HG03097 (cell line): ENCODE measurements around the gene AURKA.
"Not testable (repeated sequence)": the region's sequence is repeated elsewhere in the genome, so short reads cannot be mapped to it uniquely, and the experiment has no call there.

Source experiments
- ATAC-seq: cut with Tn5 transposase; IDR thresholded peaks from one replicate; pipeline ENCODE4 v1.9.1; 2021; ENCODE audit not compliant: unreplicated experiment, low FRiP score

Gene AURKA

DNA sequence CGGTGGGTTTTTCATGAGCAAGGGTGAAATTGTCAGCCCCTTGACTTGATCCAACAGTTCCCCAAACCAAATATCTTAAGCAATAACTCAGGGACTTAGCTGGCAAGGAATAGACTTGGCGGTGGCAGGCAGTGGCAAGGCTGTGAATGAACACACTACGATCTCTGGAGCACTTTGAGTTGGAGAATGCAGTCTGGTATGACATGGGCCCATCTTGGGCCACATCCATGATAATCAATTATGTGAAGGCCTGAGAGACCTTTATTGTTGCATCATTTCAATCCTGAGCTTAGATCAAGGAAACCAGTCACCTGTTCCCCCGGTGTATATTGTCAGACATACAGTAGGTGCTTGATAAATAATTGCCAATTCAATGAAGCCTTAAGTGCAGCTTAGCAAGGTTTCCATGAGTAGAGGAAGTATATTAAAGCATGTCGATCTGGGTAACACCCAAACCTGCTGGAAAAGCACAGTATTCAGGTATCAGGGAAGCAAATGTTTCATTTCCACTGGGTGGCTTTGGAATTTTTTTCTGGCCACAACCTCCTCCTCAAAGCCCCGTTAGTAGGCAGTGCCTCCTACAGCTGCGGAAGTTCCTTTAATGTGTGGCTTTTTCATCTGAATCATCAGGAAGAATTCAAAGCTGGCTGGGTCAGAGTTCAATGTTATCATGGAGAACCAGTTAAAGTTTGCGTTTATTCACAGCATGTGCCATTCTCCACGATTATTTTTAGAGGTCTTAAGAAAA, 30.2 kb upstream of the AURKA start:
- ATAC-seq = no peak

- no peak for ATAC-seq
These were observed 29.1 kb upstream of the AURKA start for GRCh38 chr20:56420940-56421688.

- ATAC-seq = no peak
These were observed 28.0 kb upstream of the AURKA start for GRCh38 chr20:56420028-56420427.

- ATAC-seq = no peak
These were observed 26.4 kb upstream of the AURKA start for GRCh38 chr20:56418385-56418861.

DNA sequence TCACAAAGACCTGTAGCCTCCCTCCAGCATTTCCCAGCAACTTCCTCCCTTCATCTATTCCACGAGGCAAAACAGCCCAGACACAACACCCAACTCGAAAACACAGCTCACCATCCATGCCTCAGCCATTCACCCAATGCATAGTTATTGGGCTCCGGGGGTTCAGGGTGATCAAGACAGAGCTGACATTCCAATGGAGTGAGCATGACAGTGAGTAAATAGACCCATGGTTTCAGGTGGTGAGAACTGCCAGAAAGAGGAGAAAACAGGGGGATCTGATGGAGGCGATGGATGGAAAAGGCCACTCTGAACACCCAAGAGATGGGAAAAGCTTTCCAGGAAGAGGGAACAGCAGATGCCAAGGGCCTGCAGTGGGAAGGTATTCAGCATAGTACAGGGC, 25.9 kb upstream of the AURKA start:
- ATAC-seq = no peak

- no peak for ATAC-seq
These were observed 25.4 kb upstream of the AURKA start for GRCh38 chr20:56417402-56417801.

- no peak for ATAC-seq
These were observed 23.1 kb upstream of the AURKA start for GRCh38 chr20:56414842-56415765.

GRCh38 chr20:56412949-56413348, 20.9 kb upstream of the AURKA start:
- ATAC-seq = no peak

DNA sequence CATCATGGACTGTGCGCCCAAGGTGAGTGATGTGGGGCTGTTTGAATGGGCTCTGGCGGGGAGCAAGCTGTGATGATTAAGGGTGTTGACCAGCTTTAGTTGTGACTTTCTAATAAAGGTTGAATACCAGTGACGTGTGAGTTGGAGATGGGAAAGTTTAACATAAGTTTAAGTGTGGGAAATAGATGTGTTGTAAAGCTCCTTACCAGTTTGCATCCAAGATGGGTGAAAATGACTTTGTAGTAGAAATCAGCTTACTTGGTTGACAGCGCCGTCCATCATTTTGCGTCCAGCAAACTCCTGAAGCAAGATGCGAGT, 20.4 kb upstream of the AURKA start:
- no peak for ATAC-seq

GRCh38 chr20:56411759-56412472, 19.9 kb upstream of the AURKA start, which contains the start of gene CASS4:
Gene CASS4 (plus strand): TSS chr20:56412260. CDS start chr20:56412459, 199 bp downstream.
- ATAC-seq = no peak

GRCh38 chr20:56411287-56411686, 19.3 kb upstream of the AURKA start:
- ATAC-seq = not testable (repeated sequence)

DNA sequence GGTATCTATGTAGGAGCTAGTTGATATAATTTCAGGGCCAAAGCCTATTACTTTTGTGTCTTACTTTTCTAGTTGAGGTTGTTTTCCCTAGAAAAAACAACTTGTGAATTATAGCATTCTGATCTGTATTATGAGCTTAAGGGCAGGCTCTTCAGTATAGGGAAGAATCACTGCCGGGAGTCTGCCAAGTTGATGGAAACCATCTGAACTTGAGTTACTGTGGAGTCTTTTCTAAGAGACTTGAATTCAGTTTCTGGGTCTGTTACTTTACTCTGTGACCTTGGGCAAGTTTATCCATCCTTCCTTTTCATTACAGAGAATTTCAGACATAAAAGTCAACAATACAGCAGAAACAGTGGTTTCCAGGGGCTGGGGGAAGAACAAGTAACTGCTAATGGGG, 17.9 kb upstream of the AURKA start:
- ATAC-seq = no peak

- ATAC-seq = no peak
These were observed 17.5 kb upstream of the AURKA start for GRCh38 chr20:56409521-56409920.

- no peak for ATAC-seq
These were observed 14.9 kb upstream of the AURKA start for GRCh38 chr20:56406910-56407309.

GRCh38 chr20:56405356-56405755, 13.3 kb upstream of the AURKA start:
- ATAC-seq = not testable (repeated sequence)

- ATAC-seq = no peak
These were observed 11.4 kb upstream of the AURKA start for GRCh38 chr20:56403465-56403864.

- ATAC-seq = no peak
These were observed 8.1 kb upstream of the AURKA start for GRCh38 chr20:56400001-56400640.

- ATAC-seq = no peak
These were observed 3.2 kb upstream of the AURKA start for GRCh38 chr20:56395166-56395565.

DNA sequence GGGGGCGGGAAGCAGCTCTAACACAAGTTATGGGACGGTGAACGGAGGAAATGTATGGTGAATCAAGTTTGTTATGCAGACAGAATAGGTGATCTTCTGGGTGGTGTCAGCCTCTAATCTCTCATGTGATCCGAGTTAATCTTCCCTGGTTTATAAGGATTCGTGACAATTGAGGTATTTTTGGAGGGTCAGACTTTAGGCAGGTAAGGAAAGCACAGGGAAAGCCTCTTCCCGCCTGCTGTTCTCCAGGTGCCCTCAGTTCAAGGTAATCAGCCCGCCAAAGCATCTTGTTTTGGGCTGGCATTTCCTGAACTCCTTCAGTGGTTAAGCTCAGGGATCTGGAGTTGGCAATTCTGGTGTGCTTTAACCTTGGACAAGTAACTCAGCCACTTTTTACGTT, 1.6 kb upstream of the AURKA start:
- no peak for ATAC-seq
